ENCODE data around the gene SDC4. TPM values are rescaled to one million over a fixed set of nuclear protein-coding genes. Genes with fewer than 3 reads are reported as not detected.

SDC4 gene
- total RNA-seq, 6 experiments from 2014 or later: 122 to 146 (median 135) TPM

DNA sequence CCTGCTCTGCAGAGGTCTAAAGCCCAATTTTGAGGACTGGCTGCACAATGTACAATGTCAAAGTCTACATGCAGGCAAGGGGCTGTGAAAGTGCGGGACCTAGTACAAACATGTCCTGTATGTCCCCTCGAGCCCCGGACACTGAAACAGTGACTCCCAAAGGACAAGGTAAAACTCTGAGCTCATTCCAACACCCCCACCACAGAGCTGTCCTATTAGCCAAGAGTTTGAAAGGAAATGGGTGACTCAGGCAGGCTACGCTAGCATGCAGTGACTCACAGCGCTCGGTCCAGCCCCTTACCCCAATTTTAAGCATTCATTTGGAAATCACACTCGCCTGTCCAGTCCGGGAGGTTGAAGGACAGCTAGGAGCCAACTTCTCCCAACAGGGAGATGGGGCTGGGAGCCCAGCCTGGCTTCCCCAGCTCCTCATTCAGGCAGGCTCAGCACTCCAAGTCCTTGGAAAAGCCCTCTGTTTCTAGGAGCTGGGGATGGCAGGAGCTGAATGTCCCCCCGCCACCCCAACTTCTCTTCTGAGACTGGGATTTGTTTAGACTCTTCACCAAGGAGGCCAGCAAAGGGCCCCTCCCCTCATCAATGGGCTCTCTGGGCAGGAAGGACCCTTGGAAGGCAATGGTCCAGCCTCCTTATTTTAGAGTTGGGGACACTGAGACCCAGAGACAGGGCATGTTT, 3.9 kb downstream of the SDC4 start:
- H3K27ac Mint-ChIP-seq: peak overlapping the region; percentile 94
- H3K4me3 Mint-ChIP-seq: peak overlapping the region; percentile 99
- H3K9me3 Mint-ChIP-seq: no peaks in the 10 kb centered on the region
- TF ChIP-seq CTCF (IDR thresholded peaks at IDR 0.05): no peak
- H3K27me3 Mint-ChIP-seq (ENCODE audit: insufficient read depth): no peaks in the 10 kb centered on the region; the same call in none of the 2 replicates
- peaks cover 84% of the 10 kb centered on the region for H3K4me1 Mint-ChIP-seq (ENCODE audit: low read depth)
- peaks cover 31% of the 10 kb centered on the region for H3K36me3 Mint-ChIP-seq (ENCODE audit: low read depth)
- peak; percentile 86 for DNase-seq

GRCh38 chr20:45343532-45344167, 4.6 kb downstream of the SDC4 start:
- Mint-ChIP-seq H3K4me1 (ENCODE audit: low read depth) (peaks cover 87% of the 10 kb centered on the region), H3K9me3 (no peaks in the 10 kb centered on the region), H3K36me3 (ENCODE audit: low read depth) (peaks cover 38% of the 10 kb centered on the region), H3K27me3 (ENCODE audit: insufficient read depth) (no peaks in the 10 kb centered on the region; the same call in none of the 2 replicates), H3K27ac (peak overlapping the region; percentile 94), H3K4me3 (peak overlapping the region; percentile 99)
- no peak for TF ChIP-seq CTCF (IDR thresholded peaks at IDR 0.05)
- no peak for DNase-seq

- peaks cover 41% of the 10 kb centered on the region for H3K36me3 Mint-ChIP-seq (ENCODE audit: low read depth)
These were observed 5.2 kb downstream of the SDC4 start for GRCh38 chr20:45342855-45343531.

DNA sequence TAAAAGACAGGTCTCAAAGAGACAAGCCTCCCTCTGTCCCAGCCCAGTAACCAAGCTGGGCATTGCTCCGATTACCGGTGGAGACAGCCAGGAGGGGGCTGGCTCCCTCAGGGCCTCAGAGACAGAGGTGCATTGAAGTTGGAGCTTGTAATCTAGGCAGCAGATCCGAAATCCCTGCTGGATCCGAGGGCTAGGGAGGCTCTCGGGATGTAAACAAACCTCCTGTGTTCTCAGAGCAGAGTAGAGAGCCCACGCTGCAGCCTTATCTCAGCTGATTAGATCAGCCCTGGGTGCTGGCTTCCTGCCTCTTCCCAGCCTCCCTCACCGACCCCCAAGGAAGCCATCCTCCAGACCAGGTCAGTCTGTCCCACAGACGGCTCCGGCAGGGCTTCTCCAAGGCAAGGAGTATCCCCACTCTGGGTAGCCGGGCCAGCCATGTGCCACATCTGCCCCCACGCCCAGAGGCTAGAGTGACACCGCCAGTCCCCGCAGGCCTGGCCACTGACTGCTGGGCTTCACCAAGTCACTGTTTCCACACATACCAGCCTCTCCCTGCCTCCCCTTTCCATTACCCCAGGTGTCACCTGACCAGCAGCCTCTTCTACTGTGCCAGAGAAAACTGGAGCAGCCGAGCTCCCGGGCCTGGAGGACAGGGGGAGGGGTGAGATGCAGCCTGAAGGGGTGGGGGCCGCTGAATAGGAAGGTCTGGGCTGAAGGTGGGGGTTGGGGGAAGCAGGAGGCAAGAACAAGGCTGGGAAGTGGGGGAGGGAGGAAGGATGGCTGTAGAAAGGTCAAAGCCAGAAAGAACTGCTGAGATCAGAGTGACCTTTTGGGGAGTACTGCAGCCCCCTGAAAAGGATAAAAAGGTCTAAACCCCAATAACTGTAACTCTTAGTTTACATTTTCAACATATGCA, 6.0 kb downstream of the SDC4 start:
- H3K27ac Mint-ChIP-seq: peak overlapping the region; percentile 94
- peak; percentile 51 for DNase-seq
- no peaks in the 10 kb centered on the region; the same call in none of the 2 replicates for H3K27me3 Mint-ChIP-seq (ENCODE audit: insufficient read depth)
- peaks cover 99% of the 10 kb centered on the region for H3K4me1 Mint-ChIP-seq (ENCODE audit: low read depth)
- TF ChIP-seq CTCF (IDR thresholded peaks at IDR 0.05): no peak
- H3K4me3 Mint-ChIP-seq: peak overlapping the region; percentile 99
- H3K9me3 Mint-ChIP-seq: no peaks in the 10 kb centered on the region
- peaks cover 41% of the 10 kb centered on the region for H3K36me3 Mint-ChIP-seq (ENCODE audit: low read depth)

More at GRCh38 chr20:45342855-45343531, 5.2 kb downstream of the SDC4 start:
- peaks cover 91% of the 10 kb centered on the region for H3K4me1 Mint-ChIP-seq (ENCODE audit: low read depth)
- no peak for DNase-seq
- TF ChIP-seq CTCF (IDR thresholded peaks at IDR 0.05): no peak
- peak overlapping the region; percentile 99 for H3K4me3 Mint-ChIP-seq
- no peaks in the 10 kb centered on the region for H3K9me3 Mint-ChIP-seq
- H3K27me3 Mint-ChIP-seq (ENCODE audit: insufficient read depth): no peaks in the 10 kb centered on the region; the same call in none of the 2 replicates
- peak overlapping the region; percentile 94 for H3K27ac Mint-ChIP-seq

GRCh38 chr20:45341579-45341938, 6.7 kb downstream of the SDC4 start:
- no peak for DNase-seq
- Mint-ChIP-seq H3K4me1 (ENCODE audit: low read depth) (peaks cover 100% of the 10 kb centered on the region), H3K27ac (peak overlapping the region; percentile 94), H3K9me3 (no peaks in the 10 kb centered on the region), H3K4me3 (peak overlapping the region; percentile 99), H3K27me3 (ENCODE audit: insufficient read depth) (no peaks in the 10 kb centered on the region; the same call in none of the 2 replicates), H3K36me3 (ENCODE audit: low read depth) (peaks cover 38% of the 10 kb centered on the region)
- TF ChIP-seq CTCF (IDR thresholded peaks at IDR 0.05): no peak

Data from HFFc6 (cell line).